HepG2 (cell line): ENCODE data around the gene LDAF1. TPM values are rescaled to one million over a fixed set of nuclear protein-coding genes. Genes with fewer than 3 reads are reported as not detected.

Experiments used
- HDAC1 ChIP-seq: sonication (generic); formaldehyde crosslinking; IDR thresholded peaks from 2 replicates; pipeline ENCODE4 v1.5.1; 2020; ENCODE audit warnings: mild to moderate bottlenecking, missing genetic modification reagents
- HNF4A ChIP-seq: sonication (generic); formaldehyde crosslinking; IDR thresholded peaks from 2 replicates; pipeline ENCODE4 v1.4.0; 2020; ENCODE audit warnings: missing genetic modification reagents
- HNF4G ChIP-seq, 2 experiments: sonication (generic) in 1 of 2; formaldehyde crosslinking in 1 of 2; IDR thresholded peaks; 2 replicates each; pipeline versions ENCODE4 v1.4.0 to v1.6.1; 2011 to 2020; ENCODE audit warnings: borderline replicate concordance in 2 of 2, low read depth in 2 of 2, mild to moderate bottlenecking in 2 of 2, low read length in 1 of 2, missing genetic modification reagents in 1 of 2, moderate library complexity in 1 of 2
- HNRNPK ChIP-seq: fragments of 200-400 bp; formaldehyde crosslinking; IDR thresholded peaks from 2 replicates; pipeline ENCODE4 v1.6.1; 2018; ENCODE audit warnings: low read length, low read depth, moderate library complexity, mild to moderate bottlenecking; ENCODE audit not compliant: poor library complexity, severe bottlenecking
- KLF9 ChIP-seq: IDR thresholded peaks from 2 replicates; pipeline ENCODE4 v1.6.1; 2016; ENCODE audit warnings: low read depth
- KMT2B ChIP-seq: IDR thresholded peaks from 2 replicates; pipeline ENCODE4 v1.6.1; 2016; ENCODE audit warnings: missing genetic modification reagents, missing compliant biosample characterization
- MBD4 ChIP-seq: IDR thresholded peaks from 2 replicates; pipeline ENCODE4 v1.6.1; 2012; ENCODE audit warnings: low read length, inconsistent platforms, borderline replicate concordance
- MXD4 ChIP-seq: IDR thresholded peaks from 2 replicates; pipeline ENCODE4 v1.6.1; 2016; ENCODE audit warnings: mild to moderate bottlenecking, missing biosample characterization, missing genetic modification reagents
- MYC ChIP-seq: sonication (generic); formaldehyde crosslinking; IDR thresholded peaks from 2 replicates; pipeline ENCODE4 v1.9.0; 2021; ENCODE audit warnings: missing genetic modification reagents, borderline replicate concordance
- NCOA2 ChIP-seq: sonication (generic); formaldehyde crosslinking; IDR thresholded peaks from 2 replicates; pipeline ENCODE4 v1.8.0; 2022; ENCODE audit warnings: inconsistent platforms
- NR2F2 ChIP-seq: IDR thresholded peaks from 2 replicates; pipeline ENCODE4 v1.6.1; 2012; ENCODE audit warnings: low read depth, inconsistent platforms, borderline replicate concordance
- NR2F6 ChIP-seq, 2 experiments: IDR thresholded peaks; 2 replicates each; pipeline ENCODE4 v1.6.1; 2016; ENCODE audit warnings: antibody characterized with exemption in 1 of 2, mild to moderate bottlenecking in 1 of 2
- PHF5A ChIP-seq: IDR thresholded peaks from one replicate; pipeline ENCODE4 v1.6.1; 2018; ENCODE audit warnings: low read depth, missing genetic modification reagents; ENCODE audit not compliant: unreplicated experiment
- RARA ChIP-seq: IDR thresholded peaks from 2 replicates; pipeline ENCODE4 v1.6.1; 2016; ENCODE audit warnings: missing genetic modification reagents, missing compliant biosample characterization
- SALL1 ChIP-seq: sonication (generic); formaldehyde crosslinking; IDR thresholded peaks from 2 replicates; pipeline ENCODE4 v1.8.0; 2022; ENCODE audit warnings: mild to moderate bottlenecking, missing genetic modification reagents
- SIX1 ChIP-seq: sonication (generic); formaldehyde crosslinking; IDR thresholded peaks from 2 replicates; pipeline ENCODE4 v1.4.0; 2020; ENCODE audit warnings: missing genetic modification reagents, borderline replicate concordance
- SKI ChIP-seq: fragments of 450-650 bp; IDR thresholded peaks from one replicate; pipeline ENCODE4 v1.6.1; 2018; ENCODE audit warnings: mild to moderate bottlenecking; ENCODE audit not compliant: partially characterized antibody
- SOX6 ChIP-seq, 2 experiments: fragments of 450-650 bp in 1 of 2; sonication (generic) in 1 of 2; formaldehyde crosslinking in 1 of 2; IDR thresholded peaks; 2 replicates each; pipeline versions ENCODE4 v1.4.0 to v1.6.1; 2017 to 2020; ENCODE audit warnings: antibody characterized with exemption in 1 of 2, mild to moderate bottlenecking in 1 of 2, missing genetic modification reagents in 1 of 2
- TAF15 ChIP-seq: fragments of 200-400 bp; formaldehyde crosslinking; IDR thresholded peaks from one replicate; pipeline ENCODE4 v1.6.1; 2018; ENCODE audit warnings: mild to moderate bottlenecking, low read depth, low read length; ENCODE audit not compliant: poor library complexity, severe bottlenecking
- TP53 ChIP-seq: sonication (generic); formaldehyde crosslinking; conservative IDR thresholded peaks from 2 replicates; pipeline ENCODE4 v1.4.0; 2020; ENCODE audit warnings: missing genetic modification reagents
- TSC22D2 ChIP-seq: sonication (generic); formaldehyde crosslinking; IDR thresholded peaks from 2 replicates; pipeline ENCODE4 v1.5.1; 2020; ENCODE audit warnings: missing genetic modification reagents, mild to moderate bottlenecking, borderline replicate concordance
- ZKSCAN8 ChIP-seq: IDR thresholded peaks from 2 replicates; pipeline ENCODE4 v1.6.1; 2016; ENCODE audit warnings: borderline replicate concordance, missing genetic modification reagents, missing compliant biosample characterization
- ZNF121 ChIP-seq: sonication (generic); formaldehyde crosslinking; IDR thresholded peaks from 2 replicates; pipeline ENCODE4 v1.5.0; 2020; ENCODE audit warnings: mild to moderate bottlenecking, missing genetic modification reagents
- ZNF143 ChIP-seq: sonication (generic); formaldehyde crosslinking; IDR thresholded peaks from 2 replicates; pipeline ENCODE4 v1.4.0; 2020; ENCODE audit warnings: missing genetic modification reagents
- ZNF362 ChIP-seq: sonication (generic); formaldehyde crosslinking; IDR thresholded peaks from 2 replicates; pipeline ENCODE4 v1.4.0; 2020; ENCODE audit warnings: missing genetic modification reagents, mild to moderate bottlenecking, borderline replicate concordance
- ZNF580 ChIP-seq: IDR thresholded peaks from 2 replicates; pipeline ENCODE4 v1.6.1; 2016; ENCODE audit warnings: low read depth, borderline replicate concordance
- ZNF614 ChIP-seq: IDR thresholded peaks from 2 replicates; pipeline ENCODE4 v1.6.1; 2018; ENCODE audit warnings: missing biosample characterization, missing genetic modification reagents, inconsistent platforms, borderline replicate concordance
- ZNF720 ChIP-seq: sonication (generic); formaldehyde crosslinking; IDR thresholded peaks from 2 replicates; pipeline ENCODE4 v1.4.0; 2020; ENCODE audit warnings: missing genetic modification reagents
- ZNF776 ChIP-seq: sonication (generic); formaldehyde crosslinking; IDR thresholded peaks from 2 replicates; pipeline ENCODE4 v1.4.0; 2020; ENCODE audit warnings: mild to moderate bottlenecking, missing genetic modification reagents
- polyA plus RNA-seq, 8 experiments: library from polyadenylated mRNA; depleted of rRNA in 3 of 8; stranded (reverse) in 7 of 8; unstranded in 1 of 8; fragments of >200 nt; fragmentation: Illumina TruSeq in 4 of 8; extraction: Trizol in 4 of 8; gene quantifications; 2 replicates each; pipeline versions ENCODE4 v1.2.1 to v1.2.3, GENCODE V29; 2011 to 2016; ENCODE audit warnings: low read depth in 4 of 8, missing spikeins in 1 of 8, mixed read lengths in 1 of 8; ENCODE audit not compliant: insufficient read depth in 1 of 8
- total RNA-seq, 5 experiments: library from RNA; depleted of rRNA; stranded (reverse); fragments of >200 nt; fragmentation: Illumina TruSeq; extraction: Trizol; gene quantifications; 2 replicates each; pipeline ENCODE4 v1.2.3, GENCODE V29; 2016; ENCODE audit warnings: low read depth in 1 of 5
- TF ChIP-seq, protein P1 (sequence below): sonication (generic); formaldehyde crosslinking; IDR thresholded peaks from 2 replicates; pipeline ENCODE4 v1.9.0; 2022; ENCODE audit warnings: low read depth, missing genetic modification reagents

Gene LDAF1
- total and polyA plus RNA-seq, 2 of the 13 experiments (the other 11 are each of a cell fraction or from before 2014, with no cell fraction given), result 6.3 to 7.5 TPM

- TF ChIP-seq HNF4A (CRISPR knock-in tag), result peak; percentile 89
- TF ChIP-seq HDAC1 (CRISPR knock-in tag), result peak; percentile 75
- peak; percentile 99 for TF ChIP-seq ZNF362 (CRISPR knock-in tag)
- 0 out of 2 replicates have a peak, but pooled peaks have one; percentile 33 for TF ChIP-seq MYC (CRISPR knock-in tag)
- peak; percentile 90 for TF ChIP-seq RARA (CRISPR knock-in tag)
- peak; percentile 26 for TF ChIP-seq PHF5A
- TF ChIP-seq TP53 (CRISPR knock-in tag), result no peak
- TF ChIP-seq TAF15, result no peak
- peak; percentile 51; the same call in 1 of the 2 replicates for TF ChIP-seq MXD4 (CRISPR knock-in tag)
- peak; percentile 56; the same call in 1 of the 2 replicates for TF ChIP-seq HNF4G (IDR thresholded peaks at IDR 0.05; ENCODE audit: borderline replicate concordance, low read depth, low read length)
- no peak; the same call in 1 of the 2 replicates for TF ChIP-seq HNF4G (CRISPR knock-in tag; IDR thresholded peaks at IDR 0.05; ENCODE audit: borderline replicate concordance, low read depth)
- TF ChIP-seq SALL1 (CRISPR knock-in tag), result peak; percentile 92
- no peak for TF ChIP-seq SKI
- TF ChIP-seq NR2F2, result 0 out of 2 replicates have a peak, but pooled peaks have one; percentile 16
- no peak for TF ChIP-seq ZNF720 (CRISPR knock-in tag)
- TF ChIP-seq HNRNPK, result no peak
- peak; percentile 62; the same call in 1 of the 2 replicates for TF ChIP-seq ZNF614 (CRISPR knock-in tag)
- TF ChIP-seq ZNF143 (CRISPR knock-in tag), result no peak
- no peak for TF ChIP-seq MBD4
- no peak for TF ChIP-seq KLF9 (CRISPR knock-in tag)
- peak; percentile 96 for TF ChIP-seq NR2F6 (IDR thresholded peaks at IDR 0.05)
- peak; percentile 99 for TF ChIP-seq NR2F6 (CRISPR knock-in tag; IDR thresholded peaks at IDR 0.05)
- TF ChIP-seq ZNF121, result peak; percentile 58
- TF ChIP-seq TSC22D2 (CRISPR knock-in tag), result no peak
- peak; percentile 72 for TF ChIP-seq ZKSCAN8 (CRISPR knock-in tag)
- no peak for TF ChIP-seq SOX6 (IDR thresholded peaks at IDR 0.05)
- TF ChIP-seq SOX6 (CRISPR knock-in tag; IDR thresholded peaks at IDR 0.05), result peak; percentile 99
- TF ChIP-seq, protein P1, sequence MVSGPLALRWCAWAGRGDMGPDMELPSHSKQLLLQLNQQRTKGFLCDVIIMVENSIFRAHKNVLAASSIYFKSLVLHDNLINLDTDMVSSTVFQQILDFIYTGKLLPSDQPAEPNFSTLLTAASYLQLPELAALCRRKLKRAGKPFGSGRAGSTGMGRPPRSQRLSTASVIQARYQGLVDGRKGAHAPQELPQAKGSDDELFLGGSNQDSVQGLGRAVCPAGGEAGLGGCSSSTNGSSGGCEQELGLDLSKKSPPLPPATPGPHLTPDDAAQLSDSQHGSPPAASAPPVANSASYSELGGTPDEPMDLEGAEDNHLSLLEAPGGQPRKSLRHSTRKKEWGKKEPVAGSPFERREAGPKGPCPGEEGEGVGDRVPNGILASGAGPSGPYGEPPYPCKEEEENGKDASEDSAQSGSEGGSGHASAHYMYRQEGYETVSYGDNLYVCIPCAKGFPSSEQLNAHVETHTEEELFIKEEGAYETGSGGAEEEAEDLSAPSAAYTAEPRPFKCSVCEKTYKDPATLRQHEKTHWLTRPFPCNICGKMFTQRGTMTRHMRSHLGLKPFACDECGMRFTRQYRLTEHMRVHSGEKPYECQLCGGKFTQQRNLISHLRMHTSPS, result no peak
- peak; percentile 75 for TF ChIP-seq NCOA2
- 0 out of 2 replicates have a peak, but pooled peaks have one; percentile 10 for TF ChIP-seq ZNF776 (CRISPR knock-in tag)
- peak; percentile 40; the same call in 1 of the 2 replicates for TF ChIP-seq ZNF580 (CRISPR knock-in tag)
- TF ChIP-seq SIX1 (CRISPR knock-in tag), result peak; percentile 93; the same call in 1 of the 2 replicates
- peak; percentile 58; the same call in 1 of the 2 replicates for TF ChIP-seq KMT2B (CRISPR knock-in tag)
These were observed 27.8 kb downstream of the LDAF1 start (continued) for GRCh38 chr16:21186326-21186691.
